ENCODE results near the gene NT5C1A. TPM values are rescaled to one million over a fixed set of nuclear protein-coding genes. Genes with fewer than 3 reads are reported as not detected.

NT5C1A gene
- total RNA-seq, result not detected

DNA sequence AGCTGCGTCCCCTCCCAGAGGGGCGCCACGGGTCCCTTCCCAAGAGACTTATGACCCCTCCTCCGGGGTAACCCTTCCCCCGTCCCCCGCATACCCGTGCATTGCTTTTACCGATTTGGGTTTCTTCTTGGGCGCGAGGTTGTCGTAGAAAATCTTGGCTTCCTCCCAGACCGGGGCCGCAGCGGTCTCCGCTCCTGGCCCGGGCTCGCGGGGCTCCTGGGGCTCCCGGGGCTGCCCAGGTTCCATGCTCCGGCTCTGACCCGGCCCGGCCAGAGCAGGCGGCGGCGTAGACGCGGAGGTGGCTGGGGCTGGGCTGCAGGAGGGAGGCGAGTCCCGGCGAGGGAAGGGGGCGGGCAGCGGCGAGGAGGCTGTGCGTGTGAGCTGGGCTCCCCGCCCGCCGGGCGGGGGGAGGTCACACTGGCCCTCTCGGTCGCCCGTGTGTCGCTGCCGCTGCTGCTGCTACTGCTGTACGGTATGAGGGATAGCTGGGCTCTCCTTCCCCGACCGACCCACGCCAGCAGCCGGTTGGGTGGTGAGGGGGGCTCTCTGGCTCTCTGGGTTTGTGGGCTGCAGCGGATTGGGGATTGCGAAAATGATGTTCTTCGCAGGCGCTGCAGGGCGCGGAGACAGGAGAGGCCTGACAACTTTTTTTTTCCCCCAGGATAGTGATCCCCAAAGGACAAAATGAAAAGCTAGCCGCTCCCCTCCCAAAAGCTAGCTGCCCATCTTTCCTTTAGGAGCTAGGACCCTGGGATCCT lies at the start of gene NT5C1A:
NT5C1A (minus strand) TSS at position 315 of the 758 bp plus-strand sequence; CDS start at position 246, 69 bp downstream.
- Mint-ChIP-seq H3K36me3 (ENCODE audit: low read depth) (no peaks in the 10 kb centered on the region), H3K4me3 (peak within 1 kb of the TSS; percentile 53), H3K27ac (no peak within 1 kb of the TSS), H3K4me1 (no peaks in the 10 kb centered on the region), H3K9me3 (no peaks in the 10 kb centered on the region), H3K27me3 (peaks cover 9% of the 10 kb centered on the region)
- ATAC-seq (replicated peaks), result peak; percentile 49

DNA sequence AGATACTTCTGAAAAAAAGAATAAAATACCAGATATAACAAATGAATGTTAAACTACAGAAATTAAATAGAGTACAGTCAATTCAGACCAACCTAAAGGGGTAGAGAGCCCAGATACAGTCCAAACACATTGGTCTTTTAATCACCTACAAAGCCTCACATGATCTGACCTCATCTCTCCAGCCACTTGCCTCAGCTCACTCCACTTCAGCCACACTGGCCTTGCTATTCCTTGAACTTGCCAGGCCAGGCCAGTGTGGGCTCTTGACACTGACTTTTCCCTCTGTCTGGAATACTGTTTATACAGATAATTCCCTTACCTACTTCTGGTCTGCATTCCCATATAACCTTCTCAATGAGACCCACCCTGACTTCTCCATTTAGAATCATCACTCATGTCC lies 49.8 kb upstream of the NT5C1A start:
- Mint-ChIP-seq H3K27ac (no peak overlapping the region), H3K4me1 (peaks cover 5% of the 10 kb centered on the region), H3K9me3 (no peaks in the 10 kb centered on the region), H3K36me3 (ENCODE audit: low read depth) (no peaks in the 10 kb centered on the region), H3K27me3 (peaks cover 23% of the 10 kb centered on the region), H3K4me3 (no peak overlapping the region)
- ATAC-seq (replicated peaks), result no peak

DNA sequence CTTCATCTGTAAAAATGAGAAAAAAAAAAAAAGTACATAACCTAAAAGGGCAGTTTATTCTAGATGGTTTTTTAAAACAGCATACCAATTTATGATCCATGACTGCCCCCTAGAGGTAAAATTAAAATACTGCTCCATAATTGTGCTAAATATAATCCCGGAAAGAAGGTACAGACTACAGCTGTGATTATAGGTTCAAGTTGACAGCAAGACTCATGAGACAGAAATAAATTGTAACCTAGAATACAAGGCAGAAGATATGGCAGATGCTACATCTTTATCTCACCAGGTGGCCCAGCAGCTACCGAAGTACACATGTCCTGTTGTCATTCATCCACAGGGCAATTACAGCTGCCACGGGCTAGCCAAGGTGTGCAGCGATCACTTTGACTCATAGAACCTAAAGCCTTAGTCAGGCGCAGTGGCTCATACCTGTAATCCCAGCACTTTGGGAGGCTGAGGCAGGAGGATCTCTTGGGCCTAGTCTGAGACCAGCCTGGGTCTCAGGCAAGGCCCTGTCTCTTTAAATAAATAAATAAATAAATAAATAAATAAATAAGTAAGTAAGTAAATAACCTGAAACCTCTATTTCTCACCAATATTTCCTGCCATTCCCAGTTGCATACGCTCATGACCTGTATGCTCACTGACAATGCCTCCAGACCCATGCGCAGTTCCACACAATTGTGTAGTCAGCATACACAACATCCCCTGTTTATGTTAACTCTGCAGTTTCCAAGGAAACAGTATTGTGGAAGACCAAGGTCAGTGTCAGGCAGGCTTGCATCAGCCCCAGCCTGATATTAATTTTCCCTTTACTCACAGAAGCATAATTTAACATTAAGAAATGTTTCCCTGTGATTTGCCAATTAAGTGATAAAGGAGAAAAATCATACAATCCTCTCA lies 48.4 kb upstream of the NT5C1A start:
- H3K4me1 Mint-ChIP-seq, result peaks cover 5% of the 10 kb centered on the region
- H3K4me3 Mint-ChIP-seq, result no peak overlapping the region
- H3K27ac Mint-ChIP-seq, result no peak overlapping the region
- H3K9me3 Mint-ChIP-seq, result no peaks in the 10 kb centered on the region
- peak; percentile 64 for ATAC-seq (replicated peaks)
- H3K36me3 Mint-ChIP-seq (ENCODE audit: low read depth), result no peaks in the 10 kb centered on the region
- H3K27me3 Mint-ChIP-seq, result peaks cover 28% of the 10 kb centered on the region

DNA sequence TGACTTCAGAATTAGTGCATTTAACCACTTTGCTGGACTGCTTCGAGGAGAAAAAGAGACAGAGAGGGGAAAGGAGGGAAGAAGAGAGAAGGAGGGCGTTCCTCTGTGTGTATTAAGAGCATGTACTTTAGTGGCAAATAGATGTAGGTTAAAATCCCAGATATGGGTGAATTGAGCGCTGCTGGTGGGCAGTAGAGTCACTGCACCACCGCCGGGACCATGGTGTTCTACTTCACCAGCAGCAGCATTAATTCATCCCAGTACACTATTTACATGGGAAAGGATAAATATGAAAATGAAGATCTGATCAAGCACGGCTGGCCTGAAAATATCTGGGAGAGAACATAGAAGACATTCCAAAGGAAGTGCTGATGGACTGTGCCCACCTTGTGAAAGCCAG lies 45.9 kb upstream of the NT5C1A start:
- Mint-ChIP-seq H3K27ac (no peak overlapping the region), H3K4me1 (peaks cover 5% of the 10 kb centered on the region), H3K4me3 (no peak overlapping the region), H3K36me3 (ENCODE audit: low read depth) (no peaks in the 10 kb centered on the region), H3K27me3 (peaks cover 30% of the 10 kb centered on the region), H3K9me3 (no peaks in the 10 kb centered on the region)
- ATAC-seq (replicated peaks), result no peak

DNA sequence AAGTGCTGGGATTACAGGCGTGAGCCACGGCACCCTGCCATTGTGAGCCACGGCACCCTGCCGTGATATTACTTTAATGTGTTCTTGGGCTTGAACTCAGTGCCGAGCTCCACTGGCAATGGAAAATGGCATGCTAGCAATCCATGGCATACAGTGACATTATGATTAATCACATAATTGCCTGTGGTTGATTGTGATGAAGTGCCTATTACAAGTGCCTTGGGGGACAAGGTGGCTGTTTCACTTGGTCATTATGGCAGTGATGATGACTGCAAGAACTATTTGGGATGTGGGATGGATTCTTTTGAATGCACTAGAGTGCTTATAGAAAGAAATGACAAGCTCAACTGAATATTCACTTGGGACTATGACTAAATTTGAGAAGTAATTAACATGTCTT lies 41.6 kb upstream of the NT5C1A start:
- no peak overlapping the region for H3K4me3 Mint-ChIP-seq
- peaks cover 27% of the 10 kb centered on the region for H3K27me3 Mint-ChIP-seq
- H3K36me3 Mint-ChIP-seq (ENCODE audit: low read depth), result no peaks in the 10 kb centered on the region
- H3K9me3 Mint-ChIP-seq, result no peaks in the 10 kb centered on the region
- no peak for ATAC-seq (replicated peaks)
- H3K4me1 Mint-ChIP-seq, result no peaks in the 10 kb centered on the region
- H3K27ac Mint-ChIP-seq, result no peak overlapping the region

DNA sequence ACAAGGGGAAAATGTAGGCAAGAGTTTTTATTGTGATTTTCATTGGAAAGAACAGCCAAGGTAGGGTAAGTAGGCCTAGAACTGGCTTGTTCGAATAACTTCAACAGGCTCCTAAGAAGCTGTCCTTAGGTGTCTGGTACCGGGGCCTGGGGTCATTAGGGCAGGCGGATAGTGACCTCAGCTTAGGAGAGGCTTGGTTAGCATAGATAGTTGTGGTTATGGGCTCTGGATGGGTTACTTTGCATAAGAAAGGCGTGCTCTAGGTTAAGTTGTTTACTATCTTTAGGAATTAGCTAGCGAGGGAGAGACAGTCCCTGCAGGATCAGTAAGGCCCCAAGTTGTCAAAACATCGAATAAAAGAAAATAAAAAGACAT lies 40.0 kb upstream of the NT5C1A start:
- no peak for ATAC-seq (replicated peaks)

DNA sequence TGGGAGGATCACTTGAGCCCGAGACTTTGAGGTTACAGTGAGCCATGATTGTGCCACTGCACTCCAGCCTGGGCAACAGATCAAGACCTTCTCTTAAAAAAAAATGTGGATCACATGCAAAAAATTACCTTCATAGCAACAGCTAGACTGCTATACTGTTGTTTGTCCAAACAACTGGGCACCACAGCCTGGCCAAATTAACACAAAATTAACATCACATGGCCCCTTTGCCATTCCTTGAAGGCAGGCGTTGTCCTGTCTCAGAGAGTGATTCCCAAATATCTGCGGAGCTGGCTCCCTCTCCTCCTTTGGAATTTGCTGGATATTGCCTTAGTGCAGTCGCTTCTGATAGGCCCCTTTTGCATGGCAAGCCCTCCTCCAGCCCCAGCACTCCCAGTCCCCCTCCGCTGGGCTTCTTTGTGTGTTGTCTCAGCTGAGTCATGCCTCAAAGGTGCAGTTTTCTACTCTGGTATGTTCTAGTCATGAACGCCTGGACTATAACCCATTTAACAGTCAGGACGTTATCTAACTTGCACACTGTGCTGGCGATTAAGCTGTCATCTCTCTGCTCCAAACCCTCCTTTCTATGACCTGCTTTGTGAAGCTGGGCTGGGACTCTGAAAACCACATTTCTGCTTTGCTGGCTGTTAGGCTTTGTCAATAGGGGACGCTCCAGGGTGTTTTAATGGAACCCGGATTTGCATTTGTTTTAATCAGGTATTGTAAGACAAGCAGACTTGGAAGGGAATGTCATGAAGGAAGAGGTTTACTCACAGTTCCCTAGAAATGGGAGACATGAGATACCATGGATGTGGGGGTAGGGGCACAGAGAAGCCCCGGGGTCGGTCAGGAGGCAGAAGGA lies 39.4 kb upstream of the NT5C1A start:
- no peaks in the 10 kb centered on the region for H3K36me3 Mint-ChIP-seq (ENCODE audit: low read depth)
- H3K27me3 Mint-ChIP-seq, result peaks cover 10% of the 10 kb centered on the region
- no peak for ATAC-seq (replicated peaks)
- no peaks in the 10 kb centered on the region for H3K9me3 Mint-ChIP-seq
- H3K4me3 Mint-ChIP-seq, result no peak overlapping the region
- no peak overlapping the region for H3K27ac Mint-ChIP-seq
- no peaks in the 10 kb centered on the region for H3K4me1 Mint-ChIP-seq

More for the DNA sequence above, 40.0 kb upstream of the NT5C1A start:
- Mint-ChIP-seq H3K36me3 (ENCODE audit: low read depth) (no peaks in the 10 kb centered on the region), H3K27me3 (peaks cover 16% of the 10 kb centered on the region), H3K9me3 (no peaks in the 10 kb centered on the region), H3K4me3 (no peak overlapping the region), H3K4me1 (no peaks in the 10 kb centered on the region), H3K27ac (no peak overlapping the region)

DNA sequence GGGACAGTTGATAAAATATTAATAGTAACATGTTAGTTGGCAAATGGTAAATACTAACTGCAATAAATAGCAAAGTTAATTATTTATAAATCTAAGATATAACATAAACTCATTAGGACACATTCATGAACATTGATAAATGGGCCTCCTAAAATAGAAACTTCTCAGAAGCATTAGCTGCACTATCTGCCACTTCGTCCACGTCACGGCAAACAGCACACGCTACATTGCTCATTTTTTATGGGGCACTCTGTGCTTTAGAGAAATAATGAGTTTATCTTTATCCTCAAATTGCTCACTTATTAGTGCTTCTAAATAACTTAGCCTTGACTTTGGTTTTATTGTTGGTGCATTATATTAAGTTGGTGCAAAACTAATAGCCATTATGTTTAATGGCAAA lies 35.6 kb upstream of the NT5C1A start:
- H3K27ac Mint-ChIP-seq, result no peak overlapping the region
- no peak for ATAC-seq (replicated peaks)

DNA sequence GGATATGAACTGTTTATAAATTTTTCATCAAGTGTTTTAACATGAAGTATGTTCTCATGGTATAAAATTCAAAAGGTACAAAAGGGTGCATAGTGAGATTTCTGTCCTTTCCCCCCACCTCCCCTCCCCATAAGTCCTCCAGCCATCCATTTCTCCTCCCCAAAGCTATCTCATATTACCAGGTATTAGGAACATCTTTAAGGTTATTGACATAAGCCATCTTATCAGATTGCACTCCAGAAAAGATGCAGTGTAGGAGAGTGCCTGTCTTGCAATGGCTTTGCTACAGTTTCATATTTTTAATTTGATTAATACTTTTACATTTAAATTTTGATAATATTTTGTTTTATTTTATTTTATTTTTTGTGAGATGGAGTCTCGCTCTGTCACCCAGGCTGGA lies 32.9 kb upstream of the NT5C1A start:
- Mint-ChIP-seq H3K9me3 (no peaks in the 10 kb centered on the region), H3K4me1 (no peaks in the 10 kb centered on the region), H3K27ac (no peak overlapping the region), H3K27me3 (no peaks in the 10 kb centered on the region), H3K36me3 (ENCODE audit: low read depth) (no peaks in the 10 kb centered on the region), H3K4me3 (no peak overlapping the region)
- ATAC-seq (replicated peaks), result no peak

More for the DNA sequence above, 35.6 kb upstream of the NT5C1A start:
- H3K9me3 Mint-ChIP-seq, result no peaks in the 10 kb centered on the region
- no peaks in the 10 kb centered on the region for H3K36me3 Mint-ChIP-seq (ENCODE audit: low read depth)
- no peaks in the 10 kb centered on the region for H3K4me1 Mint-ChIP-seq
- H3K4me3 Mint-ChIP-seq, result no peak overlapping the region
- H3K27me3 Mint-ChIP-seq, result peaks cover 5% of the 10 kb centered on the region

DNA sequence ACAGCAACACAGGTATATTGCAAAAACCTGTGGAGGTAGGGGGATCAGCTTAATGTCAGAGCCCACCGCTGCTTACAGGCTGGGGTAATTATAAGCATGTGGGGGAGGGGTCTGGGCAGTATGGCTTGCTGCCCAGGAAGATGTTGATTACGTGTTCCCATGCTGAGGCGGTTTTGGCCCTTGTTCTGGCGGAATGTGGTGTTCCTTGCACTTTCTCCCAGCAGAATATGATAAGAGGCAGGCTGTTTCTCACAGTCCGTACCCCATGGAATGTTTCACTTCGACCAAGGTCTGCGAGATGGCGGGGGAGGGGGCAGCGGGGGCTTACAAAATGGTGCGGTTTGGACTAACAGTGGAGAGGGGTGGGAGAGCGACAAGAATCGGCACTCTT lies 29.1 kb upstream of the NT5C1A start:
- Mint-ChIP-seq H3K27me3 (peaks cover 3% of the 10 kb centered on the region), H3K9me3 (no peaks in the 10 kb centered on the region), H3K4me1 (no peaks in the 10 kb centered on the region), H3K36me3 (ENCODE audit: low read depth) (no peaks in the 10 kb centered on the region), H3K4me3 (no peak overlapping the region), H3K27ac (no peak overlapping the region)
- ATAC-seq (replicated peaks), result no peak

DNA sequence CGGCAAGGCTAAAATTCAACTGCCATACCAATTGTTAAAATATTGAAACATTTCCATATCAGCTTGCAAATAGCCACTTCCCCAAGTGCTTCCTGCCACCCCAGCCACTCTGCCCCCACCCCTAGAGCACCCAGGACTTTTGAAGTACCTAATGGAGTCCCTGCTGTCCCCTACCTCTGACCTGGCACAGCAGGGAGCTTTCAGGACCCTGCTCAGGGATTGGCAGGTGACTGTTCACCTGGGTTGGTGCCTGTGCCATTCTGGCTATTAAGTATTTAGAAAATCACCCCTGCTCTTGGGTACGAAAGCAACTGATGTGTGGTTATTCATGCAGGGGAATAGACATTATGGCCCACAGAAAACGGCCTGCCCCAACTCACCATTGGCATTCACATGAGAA lies 28.4 kb upstream of the NT5C1A start:
- H3K4me3 Mint-ChIP-seq, result no peak overlapping the region
- H3K9me3 Mint-ChIP-seq, result no peaks in the 10 kb centered on the region
- ATAC-seq (replicated peaks), result no peak
- peaks cover 3% of the 10 kb centered on the region for H3K27me3 Mint-ChIP-seq
- no peaks in the 10 kb centered on the region for H3K36me3 Mint-ChIP-seq (ENCODE audit: low read depth)
- no peak overlapping the region for H3K27ac Mint-ChIP-seq
- peaks cover under 1% of the 10 kb centered on the region for H3K4me1 Mint-ChIP-seq

DNA sequence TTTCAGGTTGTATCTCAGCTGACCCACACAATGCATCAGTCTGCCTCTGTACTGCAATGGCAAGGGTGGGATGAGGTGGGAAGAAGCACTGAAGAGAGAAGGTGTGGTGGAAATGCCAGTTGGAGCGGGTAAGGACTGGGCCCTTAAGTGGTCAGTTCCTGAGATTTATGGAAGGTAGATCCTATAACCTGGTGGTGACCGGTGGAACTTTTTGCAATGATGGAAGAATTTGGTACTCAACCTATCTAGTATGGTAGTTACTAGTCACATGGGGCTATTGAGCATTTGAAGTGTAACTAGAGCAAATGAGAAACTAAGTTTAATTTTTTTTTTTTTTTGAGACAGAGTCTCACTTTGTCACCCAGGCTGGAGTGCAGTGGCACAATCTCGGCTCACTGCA lies 27.5 kb upstream of the NT5C1A start:
- Mint-ChIP-seq H3K4me1 (peaks cover 6% of the 10 kb centered on the region), H3K27ac (no peak overlapping the region), H3K27me3 (peaks cover 3% of the 10 kb centered on the region), H3K9me3 (no peaks in the 10 kb centered on the region), H3K36me3 (ENCODE audit: low read depth) (no peaks in the 10 kb centered on the region), H3K4me3 (no peak overlapping the region)
- ATAC-seq (replicated peaks), result no peak

DNA sequence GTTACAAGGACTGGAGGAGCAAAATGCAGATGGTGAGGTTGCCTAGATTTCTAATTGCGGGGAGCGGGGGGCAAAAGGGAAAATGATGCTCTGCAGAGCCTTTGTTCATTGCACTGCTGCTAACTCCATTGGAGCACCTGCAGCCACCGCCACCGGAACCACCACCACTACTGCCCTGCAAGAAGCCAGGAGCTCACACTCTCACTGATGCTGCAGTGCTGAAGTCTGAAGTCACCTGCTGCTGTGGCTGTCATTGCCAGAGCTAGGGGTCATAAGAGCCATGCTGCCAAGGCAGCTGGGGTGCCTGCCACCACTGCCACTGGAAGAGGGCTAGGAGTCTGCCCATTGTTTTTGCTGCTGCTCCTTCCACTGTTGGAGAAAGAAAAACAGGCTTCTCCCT lies 26.7 kb upstream of the NT5C1A start:
- Mint-ChIP-seq H3K4me1 (peaks cover 12% of the 10 kb centered on the region), H3K27me3 (peaks cover 3% of the 10 kb centered on the region), H3K36me3 (ENCODE audit: low read depth) (no peaks in the 10 kb centered on the region), H3K27ac (no peak overlapping the region), H3K9me3 (no peaks in the 10 kb centered on the region), H3K4me3 (no peak overlapping the region)
- no peak for ATAC-seq (replicated peaks)

DNA sequence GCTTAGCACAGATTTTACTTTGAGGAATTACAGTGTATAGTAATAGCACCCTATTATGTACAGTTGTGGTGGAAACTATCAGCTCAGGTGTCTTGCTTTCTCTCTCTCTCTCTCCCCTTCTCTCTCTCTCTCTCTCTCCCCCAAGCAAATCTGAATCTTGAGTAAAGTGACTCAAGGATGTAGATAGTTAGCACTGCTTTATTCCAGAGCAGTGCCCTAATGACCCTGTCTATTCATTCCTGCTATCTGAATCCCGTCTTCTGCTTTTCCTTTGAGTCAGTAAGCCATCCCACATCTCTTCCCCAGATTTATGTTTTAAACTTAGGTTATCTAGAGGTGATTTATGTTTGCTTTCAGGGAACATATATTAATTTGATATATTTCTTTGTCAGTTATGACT lies 24.5 kb upstream of the NT5C1A start:
- Mint-ChIP-seq H3K4me3 (no peak overlapping the region), H3K36me3 (ENCODE audit: low read depth) (no peaks in the 10 kb centered on the region), H3K4me1 (peaks cover 12% of the 10 kb centered on the region), H3K9me3 (no peaks in the 10 kb centered on the region), H3K27me3 (peaks cover 3% of the 10 kb centered on the region), H3K27ac (no peak overlapping the region)
- no peak for ATAC-seq (replicated peaks)
